ENCODE results near the gene ADAMTS18.

DNA sequence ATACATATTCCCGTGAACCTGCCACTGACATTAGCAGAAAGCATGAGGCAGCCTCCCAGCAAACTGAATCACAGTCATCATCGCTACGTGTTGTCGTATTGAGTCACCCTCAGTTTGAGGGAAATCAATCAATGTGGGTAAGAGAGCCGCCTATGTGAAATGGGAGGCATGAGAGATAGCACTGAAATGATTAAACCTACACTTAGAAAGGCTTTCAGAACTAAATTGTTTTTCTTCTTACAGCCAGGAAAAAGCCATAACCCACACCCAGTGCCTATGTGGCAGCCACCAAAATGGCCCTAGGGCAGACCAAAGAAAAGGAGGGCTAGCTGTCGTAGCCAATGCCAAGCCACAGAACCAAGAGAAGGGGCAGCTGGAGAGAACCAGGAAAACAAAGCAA, 90.5 kb downstream of the ADAMTS18 start:
- TF ChIP-seq CTCF (IDR thresholded peaks at IDR 0.05; ENCODE audit: low read depth, low read length) (no peak), EZH2phosphoT487 (IDR thresholded peaks at IDR 0.05; ENCODE audit: low read depth) (no peak)
